OCI-LY1 (cell line): ENCODE data around the gene RSPH1.

ENCODE experiments used
- H2AFZ ChIP-seq: fragments of 200-600 bp; sonication (generic), shearing (Covaris generic); 2 replicates; pipeline ENCODE4 v1.6.0; 2014; ENCODE audit warnings: antibody characterized with exemption, mild to moderate bottlenecking, low read length
- H3F3A ChIP-seq: fragments of 200-600 bp; sonication (generic), shearing (Covaris generic); 2 replicates; pipeline ENCODE4 v1.6.0; 2014; ENCODE audit warnings: mild to moderate bottlenecking, antibody characterized with exemption, low read length, moderate library complexity; ENCODE audit not compliant: insufficient read depth
- H3K27ac ChIP-seq: fragments of 200-600 bp; sonication (generic); 2 replicates; pipeline ENCODE4 v1.5.1; 2014; ENCODE audit warnings: low read length, mixed run types, mild to moderate bottlenecking, low read depth; ENCODE audit not compliant: poor library complexity, severe bottlenecking
- H3K27me3 ChIP-seq: fragments of 200-600 bp; sonication (generic); 2 replicates; pipeline ENCODE4 v1.6.0; 2014; ENCODE audit warnings: antibody characterized with exemption, mild to moderate bottlenecking, low read length, moderate library complexity; ENCODE audit not compliant: insufficient read depth
- H3K36me3 ChIP-seq: fragments of 200-600 bp; sonication (generic); 2 replicates; pipeline ENCODE4 v1.6.1; 2014; ENCODE audit warnings: mild to moderate bottlenecking, antibody characterized with exemption, low read length, moderate library complexity, mixed read lengths; ENCODE audit not compliant: insufficient read depth
- H3K4me1 ChIP-seq: fragments of 200-600 bp; sonication (generic); 2 replicates; pipeline ENCODE4 v1.5.1; 2014; ENCODE audit warnings: mild to moderate bottlenecking, low read length, moderate library complexity; ENCODE audit not compliant: insufficient read depth, severe bottlenecking
- H3K4me2 ChIP-seq: fragments of 200-600 bp; sonication (generic), shearing (Covaris generic); 2 replicates; pipeline ENCODE4 v1.6.1; 2014; ENCODE audit warnings: low read length
- H3K4me3 ChIP-seq: fragments of 200-600 bp; sonication (generic); 2 replicates; pipeline ENCODE4 v1.5.1; 2014; ENCODE audit warnings: low read length, low read depth, mild to moderate bottlenecking, mixed read lengths; ENCODE audit not compliant: poor library complexity, severe bottlenecking
- H3K79me2 ChIP-seq: fragments of 200-600 bp; shearing (Covaris generic); 2 replicates; pipeline ENCODE4 v1.6.1; 2016; ENCODE audit warnings: mixed run types, low read length, mixed read lengths; ENCODE audit not compliant: insufficient read depth
- H3K9ac ChIP-seq: fragments of 200-600 bp; sonication (generic), shearing (Covaris generic); 2 replicates; pipeline ENCODE4 v1.6.1; 2014; ENCODE audit warnings: mild to moderate bottlenecking, low read length, mixed read lengths
- H3K9me2 ChIP-seq: fragments of 200-600 bp; sonication (generic), shearing (Covaris generic); 2 replicates; pipeline ENCODE4 v1.6.1; 2014; ENCODE audit warnings: low read depth, mild to moderate bottlenecking, low read length, mixed read lengths
- H3K9me3 ChIP-seq: fragments of 200-600 bp; shearing (Covaris generic); 2 replicates; pipeline ENCODE4 v1.6.1; 2014; ENCODE audit warnings: low read length, mixed read lengths
- H4K20me1 ChIP-seq: fragments of 200-600 bp; sonication (generic), shearing (Covaris generic); 2 replicates; pipeline ENCODE4 v1.6.0; 2016; ENCODE audit warnings: mild to moderate bottlenecking, low read length; ENCODE audit not compliant: insufficient read depth
- CTCF ChIP-seq: fragments of 200-600 bp; sonication (generic), shearing (Covaris generic); IDR thresholded peaks from 2 replicates; pipeline ENCODE4 v1.5.1; 2017; ENCODE audit warnings: mild to moderate bottlenecking, antibody characterized with exemption, low read length, moderate library complexity, mixed read lengths
- EZH2 ChIP-seq: fragments of 200-600 bp; sonication (generic), shearing (Covaris generic); IDR thresholded peaks from 2 replicates; pipeline ENCODE4 v1.8.0; 2017; ENCODE audit warnings: borderline replicate concordance, mixed run types, mild to moderate bottlenecking, antibody characterized with exemption, low read length, moderate library complexity, mixed read lengths

RSPH1 gene

GRCh38 chr21:42454786-42455185, 41.2 kb downstream of the RSPH1 start:
- H3K4me1 ChIP-seq, result peaks cover 11% of the 10 kb centered on the region
- no peaks in the 10 kb centered on the region for H3K27me3 ChIP-seq
- no peak overlapping the region for H3K27ac ChIP-seq
- TF ChIP-seq CTCF (no peak), EZH2 (no peak)
- H4K20me1 ChIP-seq, result no peaks in the 10 kb centered on the region
- no peak overlapping the region for H3K4me2 ChIP-seq
- no peaks in the 10 kb centered on the region for H3K9me2 ChIP-seq
- H3K36me3 ChIP-seq, result no peaks in the 10 kb centered on the region
- H2AFZ ChIP-seq, result no peak overlapping the region
- H3K4me3 ChIP-seq, result no peak overlapping the region
- H3K79me2 ChIP-seq, result no peaks in the 10 kb centered on the region
- peaks cover 4% of the 10 kb centered on the region; the same call in 1 of the 2 replicates for H3K9me3 ChIP-seq
- H3F3A ChIP-seq, result no peaks in the 10 kb centered on the region
- no peak overlapping the region for H3K9ac ChIP-seq

GRCh38 chr21:42453986-42454570, 41.9 kb downstream of the RSPH1 start:
- H3K9ac ChIP-seq, result no peak overlapping the region

GRCh38 chr21:42453224-42453985, 42.6 kb downstream of the RSPH1 start:
- Histone ChIP-seq H2AFZ (no peak overlapping the region), H3K4me3 (no peak overlapping the region), H4K20me1 (no peaks in the 10 kb centered on the region), H3K4me1 (peaks cover 10% of the 10 kb centered on the region), H3K4me2 (no peak overlapping the region), H3F3A (no peaks in the 10 kb centered on the region), H3K9me3 (peaks cover under 1% of the 10 kb centered on the region; the same call in 1 of the 2 replicates), H3K79me2 (no peaks in the 10 kb centered on the region), H3K9ac (no peak overlapping the region), H3K9me2 (no peaks in the 10 kb centered on the region), H3K36me3 (no peaks in the 10 kb centered on the region), H3K27ac (no peak overlapping the region), H3K27me3 (no peaks in the 10 kb centered on the region)
- no peak for TF ChIP-seq CTCF
- TF ChIP-seq EZH2, result no peak

More at GRCh38 chr21:42453986-42454570, 41.9 kb downstream of the RSPH1 start:
- peaks cover 4% of the 10 kb centered on the region; the same call in 1 of the 2 replicates for H3K9me3 ChIP-seq
- H3K9me2 ChIP-seq, result no peaks in the 10 kb centered on the region
- H2AFZ ChIP-seq, result no peak overlapping the region
- H3K4me1 ChIP-seq, result peaks cover 10% of the 10 kb centered on the region
- H3K27me3 ChIP-seq, result no peaks in the 10 kb centered on the region
- H3K79me2 ChIP-seq, result no peaks in the 10 kb centered on the region
- no peaks in the 10 kb centered on the region for H4K20me1 ChIP-seq
- H3K4me2 ChIP-seq, result no peak overlapping the region
- H3K36me3 ChIP-seq, result no peaks in the 10 kb centered on the region
- H3F3A ChIP-seq, result no peaks in the 10 kb centered on the region
- no peak overlapping the region for H3K4me3 ChIP-seq
- TF ChIP-seq CTCF (no peak), EZH2 (no peak)
- H3K27ac ChIP-seq, result no peak overlapping the region
